ENCODE data around the gene ZNF527.
"Not testable (repeated sequence)": the region's sequence is repeated elsewhere in the genome, so short reads cannot be mapped to it uniquely, and the experiment has no call there.

DNA sequence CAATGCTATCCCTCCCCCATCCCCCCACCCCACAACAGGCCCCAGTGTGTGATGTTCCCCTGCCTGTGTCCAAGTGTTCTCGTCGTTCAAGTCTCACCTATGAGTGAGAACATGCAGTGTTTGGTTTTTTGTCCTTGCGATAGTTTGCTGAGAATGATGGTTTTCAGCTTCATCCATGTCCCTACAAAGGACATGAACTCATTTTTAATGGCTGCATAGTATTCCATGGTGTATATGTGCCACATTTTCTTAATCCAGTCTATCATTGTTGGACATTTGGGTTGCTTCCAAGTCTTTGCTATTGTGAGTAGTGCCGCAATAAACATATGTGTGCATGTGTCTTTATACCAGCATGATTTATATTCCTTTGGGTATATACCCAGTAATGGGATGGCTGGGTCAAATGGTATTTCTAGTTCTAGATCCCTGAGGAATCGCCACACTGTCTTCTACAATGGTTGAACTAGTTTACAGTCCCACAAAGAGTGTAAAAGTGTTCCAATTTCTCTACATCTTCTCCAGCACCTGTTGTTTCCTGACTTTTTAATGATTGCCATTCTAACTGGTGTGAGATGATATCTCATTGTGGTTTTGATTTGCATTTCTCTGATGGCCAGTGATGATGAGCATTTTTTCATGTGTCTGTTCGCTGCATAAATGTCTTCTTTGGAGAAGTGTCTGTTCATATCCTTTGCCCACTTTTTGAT, 35.4 kb downstream of the ZNF527 start:
- not testable (repeated sequence) for TF ChIP-seq GABPA (IDR thresholded peaks at IDR 0.05; ENCODE audit: low read depth)
- TF ChIP-seq, protein P1, sequence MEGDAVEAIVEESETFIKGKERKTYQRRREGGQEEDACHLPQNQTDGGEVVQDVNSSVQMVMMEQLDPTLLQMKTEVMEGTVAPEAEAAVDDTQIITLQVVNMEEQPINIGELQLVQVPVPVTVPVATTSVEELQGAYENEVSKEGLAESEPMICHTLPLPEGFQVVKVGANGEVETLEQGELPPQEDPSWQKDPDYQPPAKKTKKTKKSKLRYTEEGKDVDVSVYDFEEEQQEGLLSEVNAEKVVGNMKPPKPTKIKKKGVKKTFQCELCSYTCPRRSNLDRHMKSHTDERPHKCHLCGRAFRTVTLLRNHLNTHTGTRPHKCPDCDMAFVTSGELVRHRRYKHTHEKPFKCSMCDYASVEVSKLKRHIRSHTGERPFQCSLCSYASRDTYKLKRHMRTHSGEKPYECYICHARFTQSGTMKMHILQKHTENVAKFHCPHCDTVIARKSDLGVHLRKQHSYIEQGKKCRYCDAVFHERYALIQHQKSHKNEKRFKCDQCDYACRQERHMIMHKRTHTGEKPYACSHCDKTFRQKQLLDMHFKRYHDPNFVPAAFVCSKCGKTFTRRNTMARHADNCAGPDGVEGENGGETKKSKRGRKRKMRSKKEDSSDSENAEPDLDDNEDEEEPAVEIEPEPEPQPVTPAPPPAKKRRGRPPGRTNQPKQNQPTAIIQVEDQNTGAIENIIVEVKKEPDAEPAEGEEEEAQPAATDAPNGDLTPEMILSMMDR (IDR thresholded peaks at IDR 0.05; ENCODE audit: insufficient read depth, low read length) = not testable (repeated sequence)
